Activated naive CD8-positive, alpha-beta T cell treated with anti-CD3 and anti-CD28 coated beads, Interleukin-2, amount 50 U/mL, for 24 hours (primary cell): ENCODE measurements around the gene RANBP3.
"Not testable (repeated sequence)": the region's sequence is repeated elsewhere in the genome, so short reads cannot be mapped to it uniquely, and the experiment has no call there.

Experiments
- ATAC-seq: fragments of 150-1000 bp; cut with Tn5 transposase; one replicate; pipeline ENCODE4 v1.10.0; 2021
- DNase-seq: peaks from one replicate; pipeline ENCODE4 v3.0.0; 2021
- H3K27ac Mint-ChIP-seq: one replicate; pipeline ENCODE4 v1.8.0; 2021; ENCODE audit warnings: mild to moderate bottlenecking, mixed read lengths
- H3K27me3 Mint-ChIP-seq: one replicate; pipeline ENCODE4 v1.8.0; 2021; ENCODE audit warnings: mixed read lengths
- H3K36me3 Mint-ChIP-seq: one replicate; pipeline ENCODE4 v1.8.0; 2021; ENCODE audit warnings: low read depth, mixed read lengths
- H3K4me1 Mint-ChIP-seq: one replicate; pipeline ENCODE4 v1.8.0; 2021; ENCODE audit warnings: mixed read lengths
- H3K4me3 Mint-ChIP-seq: one replicate; pipeline ENCODE4 v1.8.0; 2021; ENCODE audit warnings: mild to moderate bottlenecking, moderate library complexity, mixed read lengths
- H3K9me3 Mint-ChIP-seq: one replicate; pipeline ENCODE4 v1.8.0; 2021; ENCODE audit warnings: mixed read lengths

The RANBP3 gene

DNA sequence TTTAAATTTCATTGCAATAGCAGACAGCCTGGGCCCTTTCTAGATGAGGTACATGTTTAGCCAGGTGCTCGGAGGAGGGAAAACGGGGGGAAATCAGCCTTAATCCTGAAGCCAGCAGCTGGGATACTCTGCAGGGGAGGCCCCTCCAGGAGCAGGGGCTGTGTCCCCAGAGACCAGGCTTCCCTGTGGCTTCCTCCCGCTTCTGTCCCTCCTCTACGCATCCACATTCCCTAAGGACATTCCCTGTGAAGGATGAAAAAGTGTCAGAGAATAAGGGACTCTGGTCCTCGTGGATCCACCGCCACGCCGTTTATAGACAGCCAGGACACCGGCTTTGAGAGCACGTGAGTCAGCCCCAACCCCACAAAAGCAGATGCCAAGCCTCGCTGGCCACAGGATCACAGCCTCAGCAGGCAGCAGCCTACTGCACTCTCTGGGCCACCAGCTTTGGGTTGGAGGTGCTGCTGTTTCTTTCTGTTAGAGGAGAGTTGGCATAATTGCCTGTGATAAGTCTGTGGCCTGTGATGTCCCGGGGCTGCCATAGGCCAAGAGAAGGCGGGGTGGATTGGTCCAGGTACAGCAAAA is 36.7 kb upstream of the RANBP3 start:
- Mint-ChIP-seq H3K4me3 (no peak overlapping the region), H3K27ac (no peak overlapping the region), H3K36me3 (no peaks in the 10 kb centered on the region), H3K27me3 (no peaks in the 10 kb centered on the region), H3K4me1 (no peaks in the 10 kb centered on the region), H3K9me3 (no peaks in the 10 kb centered on the region)
- no peak for ATAC-seq
- DNase-seq: no peak

DNA sequence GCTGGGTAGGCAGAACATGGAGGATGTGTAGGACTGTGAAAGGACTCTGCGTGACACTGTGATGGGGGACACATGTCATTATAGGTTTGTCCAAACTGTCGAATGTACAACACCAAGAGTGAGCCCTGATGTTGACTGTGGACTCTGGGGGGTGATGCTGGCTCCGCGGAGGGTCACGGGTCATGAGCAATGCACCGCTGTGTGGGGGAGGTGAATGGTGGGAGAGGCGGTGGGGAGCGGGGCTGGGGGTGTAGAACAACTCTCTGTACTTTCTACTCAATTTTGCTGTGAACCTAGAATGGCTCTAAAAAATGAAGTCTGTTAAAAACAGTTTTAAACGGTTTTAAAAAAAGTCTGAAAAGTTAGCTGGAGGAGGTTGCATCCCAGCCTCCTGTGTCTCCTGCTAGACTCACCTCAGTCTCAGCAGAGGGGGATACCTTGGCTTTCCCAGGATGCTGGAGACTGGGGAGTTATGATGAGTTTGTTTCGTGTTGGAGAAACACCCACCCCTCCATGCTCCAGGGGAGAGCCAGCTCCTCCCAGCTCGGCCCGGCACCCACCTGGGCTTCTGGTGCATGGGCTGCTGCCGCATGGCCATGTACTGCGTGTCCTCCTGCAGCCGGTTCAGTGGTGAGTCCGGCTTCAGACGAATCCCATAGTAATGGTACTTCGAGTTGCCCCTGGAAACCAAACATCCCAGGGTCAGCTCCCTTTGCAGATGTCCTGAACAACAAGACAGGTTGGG is 34.7 kb upstream of the RANBP3 start:
- Mint-ChIP-seq H3K4me3 (no peak overlapping the region), H3K9me3 (no peaks in the 10 kb centered on the region), H3K27me3 (no peaks in the 10 kb centered on the region), H3K4me1 (no peaks in the 10 kb centered on the region), H3K36me3 (no peaks in the 10 kb centered on the region), H3K27ac (no peak overlapping the region)
- ATAC-seq (no peak), DNase-seq (no peak)

DNA sequence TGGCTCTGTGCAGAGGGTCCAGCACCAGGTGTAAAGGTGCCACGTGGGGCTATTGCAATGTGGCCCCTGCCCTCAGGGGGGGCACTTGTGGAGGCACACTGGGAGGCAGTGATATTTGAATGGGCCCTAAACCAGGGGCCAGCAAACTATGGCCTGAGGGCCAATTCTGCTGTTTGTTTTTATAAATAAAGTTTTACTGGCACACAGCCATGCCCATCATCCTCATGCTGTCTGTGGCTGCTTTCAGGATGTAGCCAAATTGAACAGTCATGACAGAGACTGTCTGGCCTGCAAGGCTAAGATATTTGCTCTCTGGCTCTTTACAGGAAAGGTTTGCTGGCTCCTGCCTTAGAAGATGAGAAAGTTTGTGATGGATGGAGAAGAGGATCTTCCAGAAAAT is 33.9 kb upstream of the RANBP3 start:
- H3K27me3 Mint-ChIP-seq: no peaks in the 10 kb centered on the region
- no peak overlapping the region for H3K4me3 Mint-ChIP-seq
- no peaks in the 10 kb centered on the region for H3K9me3 Mint-ChIP-seq
- DNase-seq (no peak), ATAC-seq (no peak)
- H3K4me1 Mint-ChIP-seq: no peaks in the 10 kb centered on the region
- H3K27ac Mint-ChIP-seq: no peak overlapping the region
- H3K36me3 Mint-ChIP-seq: no peaks in the 10 kb centered on the region

DNA sequence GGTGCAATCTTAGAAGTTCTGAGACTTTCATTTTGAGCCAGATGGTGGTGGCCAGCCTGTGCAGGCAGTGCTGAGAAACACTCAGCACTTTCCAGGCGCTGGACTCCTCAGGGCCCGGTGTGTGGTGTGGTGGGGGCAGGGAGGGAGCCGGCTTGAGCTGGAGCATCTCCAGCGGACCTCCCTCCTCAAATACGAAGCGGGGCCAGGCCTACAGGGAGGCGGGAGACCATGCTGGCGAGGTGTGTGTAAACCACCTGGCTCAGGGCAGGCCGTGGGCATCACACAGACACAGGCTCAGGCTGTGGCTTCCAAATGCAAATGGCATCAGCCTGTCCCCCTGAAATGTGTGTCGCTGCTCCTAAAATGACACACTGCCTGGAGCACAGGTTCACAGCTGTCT is 33.3 kb upstream of the RANBP3 start:
- H3K4me1 Mint-ChIP-seq: no peaks in the 10 kb centered on the region
- no peak overlapping the region for H3K27ac Mint-ChIP-seq
- no peak for DNase-seq
- H3K4me3 Mint-ChIP-seq: no peak overlapping the region
- H3K9me3 Mint-ChIP-seq: no peaks in the 10 kb centered on the region
- no peaks in the 10 kb centered on the region for H3K27me3 Mint-ChIP-seq
- ATAC-seq: no peak
- H3K36me3 Mint-ChIP-seq: no peaks in the 10 kb centered on the region

DNA sequence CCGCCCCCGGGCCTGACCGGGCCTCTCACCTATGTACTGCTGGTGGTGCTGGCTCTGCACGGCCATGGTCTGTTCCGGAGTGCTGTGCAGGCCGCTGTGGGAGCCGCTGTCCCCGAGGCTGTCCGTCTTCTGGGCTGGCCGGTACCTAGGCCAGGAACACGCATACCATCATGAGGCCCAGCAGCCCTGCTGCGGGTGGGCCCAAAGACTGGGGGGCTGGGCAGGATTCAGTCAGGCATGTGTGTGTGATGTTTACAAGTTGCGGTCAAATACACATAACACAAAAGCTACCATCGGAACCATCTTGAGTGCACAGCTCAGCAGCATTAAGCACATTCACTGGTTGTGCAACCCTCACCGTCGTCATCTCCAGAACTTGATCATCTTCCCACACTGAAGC is 32.2 kb upstream of the RANBP3 start:
- Mint-ChIP-seq H3K4me1 (no peaks in the 10 kb centered on the region), H3K27me3 (no peaks in the 10 kb centered on the region)

DNA sequence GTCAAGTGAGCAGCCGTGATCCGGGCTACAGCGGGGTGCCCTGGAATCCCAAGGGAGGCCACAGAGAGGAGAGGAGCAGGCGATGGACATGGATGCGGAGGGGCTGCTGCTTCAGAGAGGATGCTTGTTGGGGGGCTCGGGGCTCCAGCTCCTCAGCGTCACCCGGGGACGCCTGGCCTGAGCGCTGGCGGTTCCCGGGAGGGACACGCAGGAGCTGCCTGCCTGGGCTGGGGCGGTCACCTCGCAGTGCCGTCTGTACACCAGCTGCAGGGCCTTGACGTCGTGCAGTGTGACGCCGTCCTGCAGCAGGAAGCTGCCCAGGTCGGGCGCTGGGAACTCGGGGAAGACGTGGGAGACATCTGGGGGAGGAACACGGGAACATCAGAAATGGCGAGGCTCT is 29.9 kb upstream of the RANBP3 start:
- Mint-ChIP-seq H3K27me3 (no peaks in the 10 kb centered on the region), H3K4me1 (no peaks in the 10 kb centered on the region), H3K9me3 (no peaks in the 10 kb centered on the region), H3K27ac (no peak overlapping the region), H3K36me3 (no peaks in the 10 kb centered on the region), H3K4me3 (no peak overlapping the region)
- ATAC-seq: no peak
- no peak for DNase-seq

More for the DNA sequence above, 32.2 kb upstream of the RANBP3 start:
- no peak overlapping the region for H3K27ac Mint-ChIP-seq
- no peaks in the 10 kb centered on the region for H3K36me3 Mint-ChIP-seq
- ATAC-seq (no peak), DNase-seq (no peak)
- H3K4me3 Mint-ChIP-seq: no peak overlapping the region
- no peaks in the 10 kb centered on the region for H3K9me3 Mint-ChIP-seq

- Mint-ChIP-seq H3K9me3 (no peaks in the 10 kb centered on the region), H3K27me3 (no peaks in the 10 kb centered on the region), H3K36me3 (no peaks in the 10 kb centered on the region), H3K27ac (no peak overlapping the region), H3K4me3 (no peak overlapping the region), H3K4me1 (no peaks in the 10 kb centered on the region)
- DNase-seq (no peak), ATAC-seq (no peak)
Observed at GRCh38 chr19:6006896-6007295, 29.0 kb upstream of the RANBP3 start.

DNA sequence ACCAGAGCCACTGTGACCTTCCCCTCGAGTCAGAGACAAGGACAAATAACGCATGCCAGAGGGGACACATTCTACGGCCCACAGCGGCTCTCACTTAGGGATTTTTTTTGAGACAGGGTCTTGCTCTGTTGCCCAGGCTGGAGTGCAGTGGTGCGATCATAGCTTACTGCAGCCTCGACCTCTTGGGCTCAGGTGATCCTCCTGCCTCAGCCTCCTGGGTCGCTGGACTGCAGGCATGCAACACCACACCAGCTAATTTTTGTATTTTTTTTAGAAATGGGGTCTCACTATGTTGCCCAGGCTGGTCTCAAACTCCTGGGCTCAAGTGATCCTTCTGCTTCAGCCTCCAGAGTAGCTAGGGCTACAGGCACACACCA is 28.1 kb upstream of the RANBP3 start:
- not testable (repeated sequence) for H3K27ac Mint-ChIP-seq, H3K4me3 Mint-ChIP-seq, H3K9me3 Mint-ChIP-seq, ATAC-seq, H3K4me1 Mint-ChIP-seq, H3K27me3 Mint-ChIP-seq, H3K36me3 Mint-ChIP-seq, DNase-seq

DNA sequence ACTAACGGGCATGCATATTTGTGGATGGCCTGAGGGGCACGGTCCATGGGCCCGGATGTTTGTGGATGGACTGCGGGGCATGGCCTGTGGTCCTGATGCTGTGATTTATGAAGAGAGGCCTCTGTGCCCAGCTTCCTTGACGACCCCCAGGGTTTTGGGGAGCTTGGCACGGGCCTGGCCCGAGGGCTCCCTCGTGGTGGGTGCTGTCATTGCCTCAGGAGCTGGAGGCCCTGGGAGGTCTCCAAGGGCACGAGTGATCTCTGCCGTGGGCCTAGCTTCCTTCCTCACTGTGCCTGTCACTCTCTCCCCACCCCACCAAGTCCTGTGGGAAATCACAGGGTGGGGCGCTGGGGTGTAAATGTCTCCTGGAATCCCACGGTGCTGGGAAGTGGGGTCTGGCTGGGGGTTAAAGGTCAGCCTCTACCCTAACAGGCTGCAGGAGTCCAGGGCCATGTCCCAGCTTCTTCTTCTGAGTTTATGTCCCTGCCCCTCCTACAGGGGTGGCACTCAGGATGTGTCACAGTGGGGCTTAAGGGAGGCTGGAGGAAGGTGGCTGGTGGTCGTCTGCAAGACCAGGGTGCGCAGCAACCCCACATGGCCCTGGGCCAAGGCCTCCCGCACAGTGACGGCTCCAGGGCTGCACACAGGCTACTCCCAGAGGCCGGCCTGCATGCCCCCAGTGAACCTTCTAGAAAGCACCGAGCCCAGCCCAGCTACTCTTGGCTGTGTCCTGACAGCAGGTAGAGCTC is 27.6 kb upstream of the RANBP3 start:
- Mint-ChIP-seq H3K36me3 (peaks cover 4% of the 10 kb centered on the region), H3K4me1 (no peaks in the 10 kb centered on the region), H3K27ac (no peak overlapping the region), H3K4me3 (no peak overlapping the region), H3K27me3 (no peaks in the 10 kb centered on the region), H3K9me3 (no peaks in the 10 kb centered on the region)
- ATAC-seq (no peak), DNase-seq (no peak)

GRCh38 chr19:6003976-6004375 is 26.0 kb upstream of the RANBP3 start:
- ATAC-seq: no peak
- H3K4me3 Mint-ChIP-seq: no peak overlapping the region
- no peak for DNase-seq
- no peaks in the 10 kb centered on the region for H3K27me3 Mint-ChIP-seq
- peaks cover 12% of the 10 kb centered on the region for H3K36me3 Mint-ChIP-seq
- no peaks in the 10 kb centered on the region for H3K4me1 Mint-ChIP-seq
- H3K9me3 Mint-ChIP-seq: no peaks in the 10 kb centered on the region
- H3K27ac Mint-ChIP-seq: no peak overlapping the region

DNA sequence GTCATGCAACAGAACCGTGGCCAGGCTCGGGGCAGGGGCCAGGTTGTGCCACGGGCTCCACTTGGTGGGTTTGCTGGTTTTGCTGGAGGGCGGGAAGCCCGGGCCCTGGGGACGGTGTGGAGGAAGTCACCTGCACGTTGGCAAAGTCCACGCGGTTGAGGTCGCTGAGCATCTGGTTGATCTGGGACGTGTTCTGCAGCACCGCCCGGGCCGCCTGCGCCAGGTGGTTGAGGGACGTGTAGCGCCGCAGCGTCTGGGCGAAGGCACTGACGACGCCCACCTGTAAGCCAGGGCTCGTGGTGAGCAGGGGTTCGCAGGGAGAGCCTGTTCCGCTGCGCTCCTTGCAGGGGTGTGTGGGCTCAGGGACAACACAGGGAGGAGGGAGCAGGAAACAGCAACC is 24.7 kb upstream of the RANBP3 start:
- no peak overlapping the region for H3K27ac Mint-ChIP-seq
- H3K4me1 Mint-ChIP-seq: no peaks in the 10 kb centered on the region
- DNase-seq: no peak
- no peak for ATAC-seq
- no peaks in the 10 kb centered on the region for H3K9me3 Mint-ChIP-seq
- H3K4me3 Mint-ChIP-seq: no peak overlapping the region
- H3K36me3 Mint-ChIP-seq: peaks cover 12% of the 10 kb centered on the region
- no peaks in the 10 kb centered on the region for H3K27me3 Mint-ChIP-seq

GRCh38 chr19:6000228-6000847 is 22.4 kb upstream of the RANBP3 start:
- H3K27ac Mint-ChIP-seq: no peak overlapping the region
- DNase-seq (no peak), ATAC-seq (no peak)
- no peak overlapping the region for H3K4me3 Mint-ChIP-seq
- H3K27me3 Mint-ChIP-seq: no peaks in the 10 kb centered on the region
- H3K36me3 Mint-ChIP-seq: peaks cover 14% of the 10 kb centered on the region
- H3K4me1 Mint-ChIP-seq: no peaks in the 10 kb centered on the region
- no peaks in the 10 kb centered on the region for H3K9me3 Mint-ChIP-seq

DNA sequence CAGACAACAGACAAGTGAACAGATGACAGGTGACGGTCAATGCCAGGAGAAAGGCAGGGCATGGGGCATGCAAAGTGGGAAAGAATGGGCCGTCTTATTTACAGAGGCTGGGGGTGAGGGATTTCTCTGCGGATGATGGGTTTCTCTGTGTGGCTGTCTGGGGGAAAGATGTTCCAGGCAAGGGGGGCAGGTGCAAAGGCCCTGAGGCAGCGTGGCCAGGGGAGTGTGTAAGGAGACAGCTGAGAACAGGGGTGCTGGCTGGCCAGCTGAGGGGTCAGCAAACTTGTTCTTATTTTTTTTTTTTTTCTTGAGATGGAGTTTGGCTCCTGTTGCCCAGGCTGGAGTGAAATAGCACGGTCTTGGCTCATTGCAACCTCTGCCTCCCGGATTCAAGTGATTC is 21.8 kb upstream of the RANBP3 start:
- DNase-seq: no peak
- Mint-ChIP-seq H3K36me3 (peaks cover 14% of the 10 kb centered on the region), H3K4me3 (no peak overlapping the region), H3K9me3 (no peaks in the 10 kb centered on the region), H3K4me1 (no peaks in the 10 kb centered on the region), H3K27me3 (no peaks in the 10 kb centered on the region), H3K27ac (peak overlapping the region; percentile 24)
- ATAC-seq: no peak

- ATAC-seq: no peak
- Mint-ChIP-seq H3K9me3 (no peaks in the 10 kb centered on the region), H3K4me1 (no peaks in the 10 kb centered on the region), H3K27ac (no peak overlapping the region), H3K4me3 (no peak overlapping the region), H3K36me3 (peaks cover 14% of the 10 kb centered on the region), H3K27me3 (no peaks in the 10 kb centered on the region)
- no peak for DNase-seq
Observed at GRCh38 chr19:5997371-5997770, 19.4 kb upstream of the RANBP3 start.
